HUES48 (cell line): ENCODE data around the gene STAT4.

Experiments
- H3K27ac ChIP-seq: one replicate; pipeline ENCODE4 v1.7.0; 2013; ENCODE audit warnings: low read depth, low read length, inconsistent platforms
- H3K27me3 ChIP-seq: 2 replicates; pipeline ENCODE4 v1.6.1; 2013; ENCODE audit warnings: mild to moderate bottlenecking, low read length; ENCODE audit not compliant: control insufficient read depth, insufficient read depth
- H3K36me3 ChIP-seq: 2 replicates; pipeline ENCODE4 v1.6.1; 2013; ENCODE audit warnings: low read length; ENCODE audit not compliant: control insufficient read depth, insufficient read depth
- H3K4me1 ChIP-seq: 2 replicates; pipeline ENCODE4 v1.6.1; 2013; ENCODE audit warnings: mild to moderate bottlenecking, low read length; ENCODE audit not compliant: control insufficient read depth, insufficient read depth
- H3K4me3 ChIP-seq: 2 replicates; pipeline ENCODE4 v1.5.1; 2013; ENCODE audit warnings: mild to moderate bottlenecking, low read depth, low read length
- H3K9ac ChIP-seq: 2 replicates; pipeline ENCODE4 v1.6.1; 2013; ENCODE audit warnings: mild to moderate bottlenecking, low read depth, low read length, moderate library complexity
- H3K9me3 ChIP-seq: 2 replicates; pipeline ENCODE4 v1.6.1; 2013; ENCODE audit warnings: low read length; ENCODE audit not compliant: control insufficient read depth, insufficient read depth

Gene STAT4

DNA sequence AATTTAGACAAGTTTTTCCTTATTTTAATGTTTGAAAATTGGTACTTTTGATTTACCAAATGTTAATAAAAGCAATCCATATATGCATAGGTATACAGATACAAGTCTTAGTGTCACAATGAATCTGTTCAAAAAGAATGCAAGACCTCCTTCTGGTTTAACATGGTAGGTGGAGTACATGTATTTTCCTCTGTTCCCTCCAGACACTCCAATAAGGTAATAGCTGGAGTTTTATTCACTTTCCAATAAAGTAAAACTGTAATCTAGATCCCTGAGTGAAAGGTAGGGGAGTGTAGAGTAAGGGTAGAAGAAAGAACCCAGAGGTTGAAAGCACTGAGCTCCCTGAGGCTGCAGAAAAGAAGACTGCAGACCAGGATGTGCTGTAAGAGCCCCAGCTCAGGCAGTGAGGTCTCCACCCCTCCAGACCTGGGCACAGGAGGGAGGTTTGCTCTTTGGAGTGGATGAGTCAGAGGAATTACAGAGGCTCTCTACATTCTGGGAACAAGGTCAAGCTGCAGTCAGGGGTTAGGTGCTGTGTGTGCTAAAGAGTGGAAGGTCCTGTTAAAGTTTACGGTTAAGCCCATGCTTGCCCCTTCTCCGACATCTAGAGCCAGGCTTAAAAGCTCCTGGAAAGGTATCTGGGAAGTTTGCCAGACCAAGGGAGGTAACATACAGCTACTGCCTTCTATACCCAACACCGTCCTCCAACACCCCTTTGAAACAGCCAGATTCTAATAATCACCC, 109.2 kb downstream of the STAT4 start:
- H3K27ac ChIP-seq = peak overlapping the region; percentile 1
- H3K9ac ChIP-seq = no peak overlapping the region
- no peaks in the 10 kb centered on the region for H3K27me3 ChIP-seq
- peaks cover 6% of the 10 kb centered on the region; the same call in 1 of the 2 replicates for H3K4me1 ChIP-seq
- H3K4me3 ChIP-seq = no peak overlapping the region
- H3K36me3 ChIP-seq = no peaks in the 10 kb centered on the region
- H3K9me3 ChIP-seq = no peaks in the 10 kb centered on the region

DNA sequence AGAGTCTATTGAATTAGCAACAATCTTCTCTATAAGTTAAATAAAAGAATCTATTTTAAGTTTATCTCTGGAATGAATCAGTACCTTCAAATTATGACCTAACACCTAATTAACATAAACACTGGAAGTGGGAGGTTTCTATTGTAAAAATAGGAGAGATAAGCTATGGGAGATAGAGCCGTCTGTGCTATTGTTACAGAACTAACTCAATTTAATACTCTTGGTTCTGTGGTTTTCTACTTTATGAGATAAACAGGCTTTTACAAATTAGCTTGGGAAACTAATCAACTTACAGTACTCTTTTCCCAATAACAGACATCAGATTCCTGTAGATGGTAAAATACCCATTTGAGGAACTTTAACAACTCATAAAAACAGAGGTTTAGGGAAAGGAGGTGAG, 111.2 kb downstream of the STAT4 start:
- Histone ChIP-seq H3K36me3 (no peaks in the 10 kb centered on the region), H3K9me3 (no peaks in the 10 kb centered on the region), H3K9ac (no peak overlapping the region), H3K4me1 (peaks cover 6% of the 10 kb centered on the region; the same call in 1 of the 2 replicates), H3K27me3 (no peaks in the 10 kb centered on the region), H3K4me3 (no peak overlapping the region), H3K27ac (no peak overlapping the region)

DNA sequence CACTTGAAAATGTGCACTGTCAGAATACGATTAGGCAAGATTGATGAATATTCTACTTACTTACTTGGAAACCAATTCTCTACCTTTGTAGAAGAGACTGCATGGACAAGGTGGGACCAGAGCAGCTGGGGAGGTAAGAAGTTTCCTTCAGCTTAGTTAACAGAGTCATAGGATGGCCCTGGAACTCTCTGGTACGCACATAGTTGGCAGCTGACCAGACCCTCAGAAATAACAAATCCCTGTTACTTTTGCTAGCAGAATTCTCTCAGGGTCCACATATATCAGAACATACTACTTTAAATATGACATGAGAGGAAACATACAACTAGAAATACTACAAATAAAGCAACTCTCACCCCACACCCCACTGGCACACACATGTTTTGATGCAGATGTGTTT, 112.1 kb downstream of the STAT4 start:
- no peaks in the 10 kb centered on the region for H3K27me3 ChIP-seq
- H3K4me1 ChIP-seq = peaks cover 6% of the 10 kb centered on the region; the same call in 1 of the 2 replicates
- H3K36me3 ChIP-seq = no peaks in the 10 kb centered on the region
- no peak overlapping the region for H3K4me3 ChIP-seq
- no peaks in the 10 kb centered on the region for H3K9me3 ChIP-seq
- no peak overlapping the region for H3K9ac ChIP-seq
- no peak overlapping the region for H3K27ac ChIP-seq

DNA sequence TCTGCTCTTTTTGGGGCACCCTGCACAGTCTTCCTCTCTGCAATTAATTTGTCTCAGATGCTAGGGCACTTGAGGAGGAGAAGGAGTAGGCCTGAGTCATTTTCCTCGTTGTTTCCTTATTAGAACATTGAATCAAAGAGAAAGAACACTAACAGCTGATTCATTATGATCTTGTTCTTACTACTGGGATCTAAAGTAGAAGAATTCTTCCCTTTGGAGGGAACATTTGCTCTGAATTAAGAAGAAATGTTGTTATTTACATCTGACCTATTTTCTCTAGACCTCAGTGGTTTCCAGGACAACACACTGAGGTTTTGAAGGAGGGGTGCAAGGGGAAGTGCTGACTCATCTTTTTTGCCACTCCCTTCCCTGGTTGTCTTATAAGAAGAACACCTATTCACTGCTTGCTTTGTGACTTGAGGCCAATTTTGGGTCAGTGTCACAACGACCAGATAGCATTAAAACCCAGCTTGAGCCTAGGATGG, 112.5 kb downstream of the STAT4 start:
- Histone ChIP-seq H3K9me3 (no peaks in the 10 kb centered on the region), H3K4me1 (peaks cover 6% of the 10 kb centered on the region; the same call in 1 of the 2 replicates), H3K27ac (no peak overlapping the region), H3K4me3 (no peak overlapping the region), H3K27me3 (no peaks in the 10 kb centered on the region), H3K9ac (no peak overlapping the region), H3K36me3 (no peaks in the 10 kb centered on the region)

DNA sequence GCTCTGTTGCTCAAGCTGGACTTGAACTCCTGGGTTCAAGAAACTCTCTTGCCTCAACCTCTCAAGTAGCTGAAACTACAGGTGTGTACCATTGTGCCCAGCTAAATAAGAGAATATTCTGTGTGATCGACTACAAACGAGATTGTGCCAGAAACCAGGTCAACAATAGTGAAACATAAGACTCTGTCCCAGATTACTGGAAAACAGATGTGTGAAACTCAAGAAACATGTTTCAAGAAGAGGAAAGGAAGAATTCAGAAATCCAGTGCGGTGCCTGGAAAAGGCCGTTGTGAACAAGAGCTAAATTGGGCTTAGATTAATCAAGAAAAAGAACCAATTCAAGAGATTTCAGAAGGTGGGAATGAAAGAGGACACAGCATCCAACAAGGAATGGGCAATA, 113.4 kb downstream of the STAT4 start:
- H3K27me3 ChIP-seq = no peaks in the 10 kb centered on the region
- H3K27ac ChIP-seq = no peak overlapping the region
- no peaks in the 10 kb centered on the region for H3K9me3 ChIP-seq
- H3K36me3 ChIP-seq = no peaks in the 10 kb centered on the region
- no peak overlapping the region for H3K4me3 ChIP-seq
- no peak overlapping the region for H3K9ac ChIP-seq
- peaks cover 12% of the 10 kb centered on the region for H3K4me1 ChIP-seq

DNA sequence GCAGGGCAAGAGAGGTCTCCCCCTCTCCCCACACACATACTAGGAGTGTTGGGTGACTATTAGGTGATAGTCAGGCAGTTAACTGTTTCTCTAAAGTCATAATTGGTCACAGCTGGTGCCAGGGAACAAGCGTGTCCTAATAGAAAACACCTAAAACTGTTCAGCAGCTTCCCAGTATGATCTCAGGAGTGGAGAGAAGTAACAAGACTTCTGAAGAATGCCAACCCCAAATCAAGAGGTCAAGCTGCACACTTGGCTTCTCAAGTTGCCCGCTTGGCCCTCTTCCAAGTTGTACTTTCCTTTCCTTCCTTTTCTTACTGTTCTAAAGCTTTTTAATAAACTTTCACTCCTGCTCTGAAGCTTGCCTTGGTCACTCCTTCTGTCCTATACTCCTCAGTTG, 114.4 kb downstream of the STAT4 start:
- H3K27ac ChIP-seq = no peak overlapping the region

DNA sequence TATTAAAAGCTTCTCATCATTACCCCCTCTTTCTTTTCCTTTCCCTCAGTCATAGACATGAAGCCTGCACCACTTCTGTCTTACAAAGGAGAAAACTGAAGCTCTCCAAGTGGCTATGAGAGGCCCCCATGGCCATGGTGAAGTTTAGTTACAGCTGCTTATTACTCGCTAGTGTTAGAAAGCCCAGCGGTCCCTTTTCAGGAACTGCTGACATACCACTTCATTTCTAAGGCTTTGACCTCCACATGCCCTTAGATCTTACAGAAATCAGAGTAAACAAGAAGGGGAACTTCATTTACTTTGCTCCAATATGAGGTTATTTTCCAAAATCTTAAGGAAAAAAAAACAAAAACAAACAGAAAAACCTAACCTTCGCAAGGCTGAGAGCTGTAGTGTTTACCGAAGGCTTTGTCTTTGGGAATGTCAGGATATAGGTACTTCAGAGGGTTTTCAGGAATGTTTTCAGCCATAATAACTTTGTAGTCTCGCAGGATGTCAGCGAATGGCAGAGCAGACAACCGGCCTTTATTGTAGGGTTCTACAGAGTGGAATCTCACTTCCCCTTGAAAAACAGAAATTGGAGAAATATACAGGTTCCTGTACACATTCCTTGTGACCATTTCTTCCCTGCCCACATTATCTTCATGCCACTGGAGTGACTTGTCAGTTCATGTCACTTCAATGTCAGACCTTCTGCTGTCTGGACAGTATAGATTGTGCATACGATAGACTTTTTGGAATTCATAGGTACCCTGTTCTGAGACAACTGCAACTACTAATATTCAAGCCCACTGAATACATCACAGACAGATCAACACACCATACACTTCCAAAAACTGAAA, 118.0 kb downstream of the STAT4 start:
- Histone ChIP-seq H3K9ac (no peak overlapping the region), H3K36me3 (no peaks in the 10 kb centered on the region), H3K4me1 (peaks cover 8% of the 10 kb centered on the region), H3K27me3 (no peaks in the 10 kb centered on the region), H3K4me3 (no peak overlapping the region), H3K9me3 (no peaks in the 10 kb centered on the region), H3K27ac (peak overlapping the region; percentile 7)

More for the DNA sequence above, 114.4 kb downstream of the STAT4 start:
- no peak overlapping the region for H3K9ac ChIP-seq
- no peaks in the 10 kb centered on the region for H3K9me3 ChIP-seq
- no peak overlapping the region for H3K4me3 ChIP-seq
- H3K36me3 ChIP-seq = no peaks in the 10 kb centered on the region
- H3K4me1 ChIP-seq = peaks cover 8% of the 10 kb centered on the region
- H3K27me3 ChIP-seq = no peaks in the 10 kb centered on the region

DNA sequence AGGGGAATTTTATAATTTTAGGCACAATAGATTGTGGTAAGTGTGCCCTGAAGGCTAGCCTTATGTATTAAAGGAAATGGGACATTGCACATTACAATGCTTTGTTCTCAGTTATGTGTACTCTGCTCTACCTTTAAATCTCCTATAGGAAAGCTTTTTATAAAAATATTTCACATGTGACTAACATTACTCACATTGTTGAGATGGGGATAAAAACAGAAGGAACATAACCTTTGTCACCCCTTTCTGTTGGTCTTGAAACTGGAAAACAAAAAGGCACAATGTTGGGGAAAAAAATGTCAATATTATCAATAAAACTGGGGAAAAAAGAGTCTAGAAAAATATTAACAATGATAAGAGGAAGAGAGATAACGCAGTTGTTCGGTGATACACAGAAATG, 119.5 kb downstream of the STAT4 start:
- H3K36me3 ChIP-seq = no peaks in the 10 kb centered on the region
- no peak overlapping the region for H3K9ac ChIP-seq
- H3K27ac ChIP-seq = no peak overlapping the region
- H3K27me3 ChIP-seq = no peaks in the 10 kb centered on the region
- no peak overlapping the region for H3K4me3 ChIP-seq
- H3K4me1 ChIP-seq = peaks cover 8% of the 10 kb centered on the region
- H3K9me3 ChIP-seq = no peaks in the 10 kb centered on the region

DNA sequence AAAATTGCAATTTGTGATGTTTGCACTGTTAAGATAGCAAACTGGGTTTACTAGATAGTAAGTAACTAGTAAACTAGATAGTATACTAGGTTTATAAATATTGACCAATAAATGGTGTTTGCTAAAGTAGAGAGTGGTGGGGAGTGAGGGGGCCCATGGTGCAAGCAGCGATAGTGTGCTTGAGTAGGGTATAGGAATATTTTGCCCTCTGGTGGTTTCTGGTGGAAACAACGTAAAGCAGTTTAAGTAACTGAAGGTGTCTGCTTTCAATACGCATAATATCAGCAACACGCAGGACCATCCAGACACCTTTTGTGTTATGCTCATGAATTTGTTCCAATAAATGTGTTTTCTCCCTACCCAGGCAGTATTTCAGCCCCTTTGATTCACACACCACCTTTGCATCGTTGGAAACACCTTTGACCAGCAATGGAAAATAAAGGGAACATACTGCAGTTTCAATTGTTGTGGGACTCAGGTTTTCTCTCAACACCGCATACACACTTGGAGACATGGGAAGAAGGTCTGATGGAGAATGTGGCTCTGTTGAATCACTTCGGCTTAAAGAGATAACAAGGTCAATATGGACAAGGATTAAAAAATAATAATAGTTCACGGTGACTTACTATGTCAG, 120.2 kb downstream of the STAT4 start:
- no peak overlapping the region for H3K4me3 ChIP-seq
- H3K9me3 ChIP-seq = no peaks in the 10 kb centered on the region
- no peak overlapping the region for H3K27ac ChIP-seq
- H3K36me3 ChIP-seq = no peaks in the 10 kb centered on the region
- H3K4me1 ChIP-seq = peaks cover 8% of the 10 kb centered on the region
- H3K9ac ChIP-seq = no peak overlapping the region
- no peaks in the 10 kb centered on the region for H3K27me3 ChIP-seq

DNA sequence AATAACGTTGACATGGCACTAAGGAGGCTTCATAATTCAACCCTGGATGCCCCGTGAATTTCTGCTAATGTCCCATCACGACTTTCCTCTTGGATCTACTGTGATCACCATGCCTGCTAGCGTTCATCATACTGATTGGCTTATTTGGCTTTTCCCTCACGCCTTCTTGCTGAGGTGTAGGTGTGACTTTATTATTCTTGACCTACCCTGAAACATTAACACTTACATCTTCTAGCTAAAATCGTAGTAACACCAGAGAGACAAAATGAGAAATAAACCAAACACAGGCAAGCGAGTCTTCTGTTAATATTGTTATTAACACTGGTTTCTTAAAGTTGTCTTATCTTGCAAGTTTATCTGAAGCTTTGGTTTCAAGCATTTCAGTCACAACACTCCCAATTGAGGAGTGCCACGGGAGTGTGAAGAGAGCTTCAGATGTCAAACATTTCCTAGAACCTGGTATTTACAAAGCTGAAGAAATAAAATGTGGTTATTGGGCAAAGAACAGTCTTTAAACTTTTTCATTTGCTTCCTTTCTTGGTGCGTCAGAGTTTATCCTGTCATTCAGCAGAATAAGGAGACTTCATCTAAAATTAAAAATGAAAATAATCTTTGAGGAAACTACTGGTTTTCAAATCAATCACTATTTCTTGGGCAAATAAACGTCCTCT, 121.4 kb downstream of the STAT4 start:
- no peak overlapping the region for H3K27ac ChIP-seq
- no peaks in the 10 kb centered on the region for H3K27me3 ChIP-seq
- no peaks in the 10 kb centered on the region for H3K36me3 ChIP-seq
- H3K4me1 ChIP-seq = peaks cover 8% of the 10 kb centered on the region
- H3K9me3 ChIP-seq = no peaks in the 10 kb centered on the region
- no peak overlapping the region for H3K9ac ChIP-seq
- H3K4me3 ChIP-seq = no peak overlapping the region
